ENCODE measurements around the gene MVK.

Gene MVK

DNA sequence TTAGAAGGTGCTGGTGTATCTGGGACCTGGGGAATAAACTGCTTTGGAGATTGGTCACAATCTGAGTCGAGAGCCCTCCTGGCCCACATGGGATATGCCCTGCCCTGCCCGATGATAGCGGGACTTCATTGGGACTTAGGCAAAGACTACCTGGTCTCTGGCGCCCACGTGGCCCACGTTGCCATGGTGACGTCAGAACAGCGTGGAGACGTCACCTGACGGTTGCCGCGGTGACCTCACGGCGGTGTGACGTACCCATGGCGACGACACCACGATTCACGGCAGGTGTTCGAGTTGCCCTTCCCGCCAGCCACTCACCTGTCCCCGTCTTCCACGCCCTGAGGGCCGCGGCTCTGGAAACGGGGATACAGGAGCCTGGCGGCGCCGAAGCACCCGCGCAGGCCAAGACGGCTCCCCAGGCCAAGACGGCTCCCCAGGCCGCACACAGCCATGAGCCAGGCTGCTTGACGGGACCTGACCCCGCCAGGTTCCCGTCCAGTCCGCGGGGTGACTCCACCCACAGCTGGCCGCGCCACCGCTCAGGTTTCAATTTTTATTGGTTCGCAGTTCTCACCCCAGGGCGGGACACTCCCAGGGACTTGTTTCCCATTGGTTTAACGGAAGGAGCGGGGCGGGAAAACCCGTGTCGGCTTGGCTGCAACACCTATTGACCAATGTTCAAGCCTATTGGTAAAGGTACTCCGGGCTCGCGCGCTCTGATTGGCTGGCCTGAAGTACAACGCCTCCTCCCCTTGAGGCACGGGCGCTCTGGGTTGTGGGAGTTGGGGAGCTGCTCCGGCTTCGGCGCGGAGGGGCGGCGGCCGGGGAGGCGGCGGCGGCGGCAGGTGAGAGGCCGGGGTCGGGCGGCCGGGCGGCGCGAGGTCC, at the start of gene MVK, which contains the start of gene MMAB:
MVK (plus strand) TSS at position 766 of the 885 bp plus-strand sequence. CDS start 1,029 bp downstream, outside the sequence.
MMAB (minus strand) TSS at position 476 of the 885 bp plus-strand sequence; CDS start at position 452, 24 bp downstream.
- in situ Hi-C loops (cut with MboI; ENCODE audit: low sequenced_read_pairs), result no loop called here

DNA sequence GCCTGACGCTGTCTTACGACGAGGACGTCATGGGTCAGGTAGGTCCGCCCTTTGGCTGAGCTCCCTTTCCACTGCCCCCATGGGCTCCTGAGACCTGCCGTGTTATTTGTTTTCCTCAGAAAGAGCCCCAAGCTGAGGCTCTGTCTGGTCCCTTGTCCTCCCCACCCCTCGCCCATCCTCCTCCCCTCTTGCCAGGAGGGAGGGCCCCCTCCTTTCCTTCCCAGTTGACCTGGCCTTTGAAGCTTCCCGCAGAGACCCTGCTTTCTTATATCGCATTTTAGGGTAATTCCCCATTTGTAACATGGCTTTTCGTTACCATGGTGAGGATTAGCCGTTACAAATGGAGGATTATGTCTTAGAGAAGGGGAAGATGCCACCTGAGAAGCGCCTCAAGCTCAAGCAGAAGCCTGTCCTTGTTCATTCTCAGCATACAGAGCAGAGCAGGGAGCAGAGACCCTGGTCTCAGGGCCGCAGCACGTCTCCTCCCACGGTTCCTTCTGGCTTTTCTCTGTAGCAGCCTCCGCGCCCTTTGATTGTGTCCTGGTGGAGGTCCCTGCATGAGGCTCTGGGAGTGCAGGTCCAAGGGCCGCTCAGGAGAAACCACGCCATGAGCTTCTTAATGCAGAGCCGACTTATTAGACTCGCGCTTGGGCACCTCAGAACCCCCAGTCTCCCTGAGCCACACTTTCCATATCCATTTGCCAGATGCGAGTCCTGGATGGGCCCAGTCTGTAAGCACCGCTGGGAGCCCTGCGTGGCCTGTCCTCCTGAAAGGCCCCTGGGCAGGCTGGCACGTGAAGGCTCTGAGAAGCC, 48.9 kb upstream of the MVK start:
- in situ Hi-C loops (cut with MboI; ENCODE audit: low sequenced_read_pairs), result no loop called here

DNA sequence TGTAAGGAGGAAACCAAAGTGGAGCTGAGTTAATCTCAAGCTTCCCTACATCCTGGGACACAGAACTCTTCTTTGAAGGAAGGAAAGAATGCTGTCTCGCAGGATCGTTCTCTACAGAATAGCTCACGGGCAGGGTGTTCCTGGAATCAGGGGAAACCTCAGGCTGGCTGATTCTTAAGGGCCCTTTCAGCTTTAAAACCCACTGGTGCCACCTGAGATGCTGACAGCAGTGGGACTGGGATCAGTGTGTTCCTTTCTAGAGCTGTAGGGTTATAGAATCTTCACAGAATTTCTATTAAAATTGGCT, 48.4 kb upstream of the MVK start:
- in situ Hi-C loops (cut with MboI; ENCODE audit: low sequenced_read_pairs), result no loop called here

DNA sequence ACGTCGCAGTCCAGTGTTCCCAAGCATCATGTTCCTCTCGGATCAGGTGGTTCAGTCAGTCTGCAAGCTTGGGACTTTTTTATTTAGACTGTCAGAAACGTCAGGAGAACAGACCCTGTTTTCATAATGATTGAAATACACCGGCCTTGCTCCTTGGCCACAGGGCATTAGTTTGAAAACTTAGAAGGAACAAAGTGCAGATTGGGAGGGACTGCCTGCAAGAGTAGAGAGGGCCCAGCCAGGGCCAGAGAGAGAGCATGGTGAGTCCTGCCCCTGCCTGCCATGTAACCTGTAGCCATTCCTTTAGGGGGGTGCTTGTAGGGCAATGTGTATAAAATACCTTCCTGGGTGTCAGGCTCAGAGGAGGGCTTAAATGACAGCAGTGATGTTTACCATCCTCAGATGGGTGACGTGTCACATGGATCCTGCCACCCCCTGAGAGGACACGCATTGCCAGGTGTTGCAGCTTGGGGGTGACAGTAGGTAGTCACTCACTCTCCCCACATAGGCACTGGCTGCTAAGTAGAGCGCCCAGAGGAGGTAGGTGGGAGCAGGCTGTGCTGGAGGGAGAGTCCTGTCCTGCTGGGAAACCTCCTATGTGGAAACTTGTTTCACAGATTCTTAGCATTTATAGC, 46.0 kb upstream of the MVK start:
- in situ Hi-C loops (cut with MboI; ENCODE audit: low sequenced_read_pairs), result no loop called here

DNA sequence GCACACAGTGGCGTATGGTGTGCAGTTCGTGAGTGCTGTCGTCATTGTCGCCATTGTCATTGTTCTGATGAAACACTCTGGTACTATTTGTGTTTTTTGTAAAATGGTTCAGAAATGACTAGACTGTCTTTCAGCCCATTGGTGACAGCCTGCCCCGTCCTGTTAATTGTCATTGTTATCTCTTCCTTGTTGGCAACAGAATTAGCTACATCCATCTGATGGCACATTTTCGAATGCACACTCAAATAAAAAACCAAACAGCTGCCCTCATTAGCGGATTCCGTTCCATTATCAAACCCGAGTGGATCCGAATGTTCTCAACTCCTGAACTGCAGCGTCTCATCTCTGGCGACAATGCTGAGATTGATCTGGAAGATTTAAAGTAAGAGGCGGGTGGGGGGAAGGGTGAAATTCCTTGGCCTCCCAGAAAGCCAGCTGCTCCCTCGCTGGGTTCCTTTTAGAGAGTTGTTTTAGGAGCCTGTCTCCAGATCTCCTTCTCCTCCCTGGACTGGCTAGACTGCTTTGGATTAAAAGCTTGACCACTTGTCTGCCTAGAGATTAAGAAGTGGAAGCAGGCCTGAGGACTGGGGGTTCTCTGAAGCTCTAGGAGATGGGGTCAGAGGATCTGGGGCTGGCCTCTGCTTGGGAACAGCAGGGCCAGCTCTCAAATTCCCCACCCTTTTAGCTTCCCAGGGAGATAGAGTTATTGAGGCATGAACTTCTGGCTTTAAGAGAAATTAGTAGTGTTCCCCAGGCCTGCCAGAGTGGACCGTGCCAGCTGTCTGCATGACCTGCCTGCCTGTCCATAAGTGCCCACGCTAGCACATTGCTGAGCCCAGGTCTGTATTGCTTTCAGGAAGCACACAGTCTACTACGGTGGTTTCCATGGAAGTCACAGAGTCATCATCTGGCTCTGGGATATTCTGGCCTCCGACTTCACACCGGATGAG, 43.6 kb upstream of the MVK start:
- in situ Hi-C loops (cut with MboI; ENCODE audit: low sequenced_read_pairs), result no loop called here

DNA sequence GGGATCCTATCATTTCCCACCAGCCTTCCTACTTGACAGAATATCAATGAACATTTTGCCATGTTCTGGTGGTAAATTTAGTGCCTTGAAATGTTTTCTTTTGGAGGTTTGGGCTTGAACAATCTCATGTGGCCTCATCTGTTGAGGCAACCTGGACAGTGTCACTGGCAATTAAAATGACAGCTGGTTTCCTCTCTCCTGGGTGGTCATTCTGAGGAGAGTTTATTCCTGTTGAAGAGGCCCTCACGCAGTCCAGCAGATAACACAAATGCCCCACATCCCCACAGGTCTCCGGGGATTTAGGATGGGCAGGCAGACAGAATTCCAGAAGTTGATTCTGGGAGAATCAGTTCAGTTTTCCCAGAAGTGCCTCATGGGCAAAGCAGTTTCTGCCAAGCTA, 42.2 kb upstream of the MVK start:
- in situ Hi-C loops (cut with MboI; ENCODE audit: low sequenced_read_pairs), result no loop called here

DNA sequence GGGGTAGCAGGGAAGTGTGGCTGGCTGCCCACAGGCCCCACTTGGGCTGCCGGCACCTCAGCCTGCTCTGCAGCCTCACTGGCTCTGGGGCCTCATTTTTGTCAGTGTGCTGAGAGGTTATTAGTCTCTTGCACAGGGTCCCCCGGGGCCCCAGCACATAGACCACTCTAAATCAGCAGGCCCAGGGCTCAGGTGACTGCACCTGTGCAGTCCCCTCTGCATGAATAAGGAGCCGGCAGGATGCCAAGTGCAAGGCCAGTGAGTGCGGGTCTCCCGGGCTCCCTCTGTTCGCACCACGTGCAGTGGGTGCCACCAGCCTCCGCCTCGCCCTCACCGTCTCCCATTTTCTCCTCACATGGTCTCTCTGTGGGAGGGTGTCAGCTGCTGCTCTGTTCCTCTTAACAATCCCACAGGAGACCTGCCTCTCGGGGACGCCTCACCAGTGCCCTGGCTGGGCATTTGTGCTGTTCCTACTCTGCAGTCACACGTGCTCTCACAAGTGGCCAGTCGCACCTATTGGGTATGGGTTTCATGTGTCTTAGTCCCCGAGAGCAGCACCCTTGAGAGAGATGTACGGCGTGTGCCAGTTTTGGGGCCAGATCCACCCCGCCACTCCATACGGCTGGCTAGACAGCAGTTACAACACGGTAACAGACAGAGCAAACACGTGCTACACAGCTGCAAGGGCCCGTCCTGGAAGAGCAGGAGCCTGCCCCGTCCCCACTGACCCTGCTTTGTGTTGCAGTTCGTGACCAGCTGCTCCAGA, 40.7 kb upstream of the MVK start:
- in situ Hi-C loops (cut with MboI; ENCODE audit: low sequenced_read_pairs), result no loop called here

DNA sequence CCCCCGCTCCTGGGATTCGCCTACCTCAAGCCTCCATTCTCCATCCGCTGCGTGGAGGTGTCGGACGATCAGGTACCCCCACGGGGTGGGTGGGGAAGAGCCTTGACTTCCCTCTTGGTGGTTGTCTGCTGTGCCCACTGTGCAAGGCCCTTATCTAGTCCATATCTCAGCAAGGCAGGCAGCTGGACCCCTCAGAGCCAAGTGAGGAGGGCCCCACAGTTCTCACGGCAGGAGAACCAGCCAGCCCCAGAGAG, 40.2 kb upstream of the MVK start:
- in situ Hi-C loops (cut with MboI; ENCODE audit: low sequenced_read_pairs), result no loop called here

DNA sequence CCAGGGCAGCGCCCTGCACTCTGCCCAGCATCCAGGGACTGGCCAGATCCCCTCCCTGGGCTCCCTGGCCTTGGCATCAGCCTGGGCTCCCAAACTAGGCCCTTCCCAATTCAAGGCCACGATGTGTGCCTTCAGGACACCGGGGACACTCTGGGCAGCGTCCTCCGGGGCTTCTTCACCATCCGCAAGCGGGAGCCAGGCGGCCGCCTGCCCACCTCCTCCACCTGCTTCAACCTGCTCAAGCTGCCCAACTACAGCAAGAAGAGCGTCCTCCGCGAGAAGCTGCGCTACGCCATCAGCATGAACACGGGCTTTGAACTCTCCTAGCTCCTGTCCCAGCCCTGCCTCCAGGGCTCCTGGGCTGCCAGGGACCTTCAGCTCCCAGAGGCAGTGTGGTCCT, 39.1 kb upstream of the MVK start:
- in situ Hi-C loops (cut with MboI; ENCODE audit: low sequenced_read_pairs), result no loop called here

DNA sequence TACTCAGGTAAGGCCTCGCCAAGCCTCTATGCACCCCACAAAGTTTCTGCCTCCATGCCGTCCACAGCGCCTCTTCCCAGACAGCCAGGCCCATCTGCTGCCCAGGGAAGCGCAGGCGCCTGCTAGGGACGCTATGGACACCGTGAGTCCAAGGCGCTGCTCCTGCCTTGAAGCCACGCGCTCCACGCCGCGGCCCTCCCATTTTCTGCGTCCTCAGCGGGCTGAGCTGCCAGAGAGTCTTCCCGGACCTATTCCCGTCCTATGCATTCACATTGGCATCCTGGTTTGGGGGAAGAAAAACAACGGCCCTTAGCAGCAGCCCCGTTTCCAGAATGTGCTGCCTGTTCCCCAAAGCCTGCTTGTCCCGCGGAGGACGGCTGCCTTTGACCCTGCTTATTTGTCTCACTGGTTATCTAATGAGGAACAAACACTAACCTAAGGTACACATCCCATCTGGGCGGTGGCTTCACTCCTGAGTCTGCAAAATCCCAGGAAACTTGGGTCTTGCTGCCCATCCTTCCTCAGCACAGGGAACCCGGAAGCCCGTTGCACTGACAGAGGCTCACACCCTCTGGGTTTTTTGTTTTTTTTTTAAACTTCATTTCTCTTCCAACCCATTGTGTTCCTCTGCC, 38.2 kb upstream of the MVK start:
- in situ Hi-C loops (cut with MboI; ENCODE audit: low sequenced_read_pairs), result no loop called here

DNA sequence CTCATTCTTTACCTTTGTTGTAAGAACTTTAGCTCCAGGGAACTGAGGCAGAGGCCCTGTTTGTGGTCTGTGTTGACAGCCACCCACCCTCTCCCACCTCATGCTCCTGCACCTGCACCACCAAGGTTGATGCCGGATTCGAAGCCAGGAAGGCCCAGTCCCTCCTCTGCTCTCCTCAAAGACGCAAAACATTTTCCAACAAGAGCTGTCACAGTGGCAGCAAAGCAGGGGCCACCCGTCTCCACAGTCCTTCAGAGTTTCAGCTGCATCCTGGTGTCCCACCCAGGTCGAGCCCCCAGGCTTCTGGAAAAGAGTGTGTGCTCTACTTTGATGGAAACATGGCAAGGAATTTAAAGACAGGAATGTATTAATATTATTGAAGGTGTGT, 37.7 kb upstream of the MVK start:
- in situ Hi-C loops (cut with MboI; ENCODE audit: low sequenced_read_pairs), result no loop called here

DNA sequence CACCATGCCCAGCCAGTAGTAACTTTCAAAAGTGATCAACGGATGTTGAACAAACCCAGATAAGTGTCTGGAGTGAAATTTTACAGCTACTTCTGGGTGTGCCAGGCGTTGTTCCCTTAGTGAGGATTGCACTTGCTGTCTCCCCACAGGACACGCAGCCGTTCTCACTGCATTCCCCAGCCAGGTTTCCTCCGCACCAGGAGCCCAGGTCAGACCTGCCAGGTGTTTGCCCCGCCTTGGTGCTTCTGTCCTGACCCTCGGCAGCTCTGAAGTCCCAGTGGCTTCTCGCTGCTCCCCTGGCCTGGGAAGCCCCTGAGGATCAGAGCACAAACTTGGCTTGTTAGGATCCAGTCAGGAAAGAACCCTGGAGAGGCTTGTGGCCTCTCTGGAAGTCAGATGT, 36.5 kb upstream of the MVK start:
- in situ Hi-C loops (cut with MboI; ENCODE audit: low sequenced_read_pairs), result no loop called here

DNA sequence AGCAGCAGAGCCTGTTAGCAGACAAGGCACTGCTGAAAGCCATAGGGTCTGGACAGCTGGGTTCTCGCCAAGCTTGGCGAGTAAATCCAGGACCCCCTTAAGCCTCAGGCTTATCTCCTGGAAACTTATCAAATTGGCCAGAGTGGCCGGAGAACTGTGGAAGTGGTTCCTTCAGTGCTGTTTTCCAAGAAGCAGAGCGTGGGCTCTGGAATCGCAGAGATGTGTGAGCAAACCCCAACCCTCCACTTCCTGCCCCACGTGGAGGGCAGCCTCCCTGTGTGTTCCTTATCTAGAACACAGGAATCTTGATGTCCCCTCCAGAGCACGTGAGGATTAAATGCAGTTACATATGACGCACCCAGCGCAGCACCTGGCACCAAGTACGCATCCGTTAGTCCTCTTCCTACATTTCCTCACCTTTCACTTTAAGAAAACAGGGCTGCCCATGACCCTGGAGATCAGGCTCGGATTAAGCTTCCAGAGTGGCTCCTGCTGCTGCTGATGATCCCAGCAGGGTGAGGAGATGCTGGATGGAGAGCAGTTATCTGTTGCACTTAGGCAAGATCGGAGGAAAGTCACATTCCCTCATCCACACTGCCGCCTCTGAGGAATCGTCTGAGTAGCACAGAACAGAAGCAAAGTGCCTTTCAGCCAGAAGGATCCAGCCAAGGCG, 35.3 kb upstream of the MVK start:
- in situ Hi-C loops (cut with MboI; ENCODE audit: low sequenced_read_pairs), result no loop called here

DNA sequence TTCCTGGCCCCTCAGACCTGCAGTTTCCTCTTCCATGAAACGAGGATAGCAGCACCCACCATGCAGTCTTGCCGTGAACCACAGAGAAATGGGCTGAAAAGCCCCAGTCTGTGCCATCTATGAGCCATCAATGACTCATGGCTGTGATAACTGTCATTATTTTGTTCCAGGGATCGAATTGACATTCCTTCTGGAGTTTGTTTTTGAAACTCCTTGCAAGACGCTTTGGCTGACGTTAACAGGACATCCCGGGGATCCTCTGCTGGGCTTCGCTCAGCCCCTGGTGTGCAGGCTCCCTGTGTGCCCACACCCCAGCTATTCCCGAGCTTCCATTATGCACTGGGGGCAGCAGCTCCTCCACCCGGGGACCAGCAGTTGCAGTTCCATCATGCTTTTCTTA, 34.1 kb upstream of the MVK start:
- in situ Hi-C loops (cut with MboI; ENCODE audit: low sequenced_read_pairs), result no loop called here

DNA sequence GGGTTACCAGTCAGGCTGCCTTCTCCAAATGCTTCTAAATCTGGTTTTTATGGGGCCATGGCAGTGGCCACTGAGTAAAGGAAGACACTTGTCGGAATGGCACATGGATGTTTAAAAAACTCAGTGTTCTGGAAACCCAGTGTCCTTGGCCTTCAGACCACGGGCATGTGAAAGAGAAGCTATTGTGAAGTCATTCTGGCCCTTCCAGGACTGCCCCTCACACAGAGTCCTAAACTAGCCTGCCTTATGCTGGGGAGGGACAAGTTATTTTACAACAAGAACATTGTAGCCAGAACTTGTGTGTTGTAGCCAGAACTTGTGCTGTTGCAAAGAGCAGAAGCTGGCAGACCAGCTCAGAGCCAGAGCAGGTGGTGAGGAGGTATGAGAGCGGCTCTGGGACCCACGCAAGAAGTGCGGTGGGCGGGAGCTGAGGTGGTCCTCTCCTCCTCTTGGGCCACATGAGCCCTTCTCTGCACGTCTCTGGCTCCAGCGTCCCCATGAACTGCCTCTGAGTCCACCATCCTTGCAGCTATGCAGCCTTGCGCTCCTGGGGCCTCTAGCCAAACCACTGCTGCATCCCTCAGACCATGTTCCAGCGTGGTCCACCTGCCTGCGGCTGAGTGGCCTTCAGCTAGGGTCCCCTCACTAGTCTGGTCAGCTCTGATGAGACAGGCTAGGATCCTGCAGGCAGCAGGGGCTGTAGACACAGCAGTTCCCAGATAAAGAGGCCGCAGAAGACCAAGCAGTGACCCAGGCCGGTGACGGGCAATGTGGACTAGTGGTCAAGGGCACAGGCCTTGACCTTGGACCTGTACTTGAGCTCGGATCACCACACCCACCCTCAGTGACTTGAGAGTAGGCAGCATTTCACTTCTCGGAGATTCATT, 32.8 kb upstream of the MVK start:
- in situ Hi-C loops (cut with MboI; ENCODE audit: low sequenced_read_pairs), result no loop called here

DNA sequence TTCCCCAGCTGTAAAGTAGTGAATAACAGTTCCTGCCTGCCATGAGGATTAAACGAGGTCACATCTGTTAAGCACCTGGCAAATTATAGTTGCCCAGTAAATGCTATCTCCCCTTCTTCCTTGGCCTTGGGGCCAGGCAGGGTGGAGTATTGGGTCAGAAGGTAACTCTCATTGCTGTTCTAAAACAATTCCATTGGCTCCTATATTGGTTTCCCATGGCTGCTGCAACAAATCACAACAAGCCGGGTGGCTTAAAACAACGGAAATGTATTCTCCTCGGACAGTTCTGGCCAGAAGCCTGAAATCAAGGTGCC, 32.2 kb upstream of the MVK start:
- in situ Hi-C loops (cut with MboI; ENCODE audit: low sequenced_read_pairs), result no loop called here

DNA sequence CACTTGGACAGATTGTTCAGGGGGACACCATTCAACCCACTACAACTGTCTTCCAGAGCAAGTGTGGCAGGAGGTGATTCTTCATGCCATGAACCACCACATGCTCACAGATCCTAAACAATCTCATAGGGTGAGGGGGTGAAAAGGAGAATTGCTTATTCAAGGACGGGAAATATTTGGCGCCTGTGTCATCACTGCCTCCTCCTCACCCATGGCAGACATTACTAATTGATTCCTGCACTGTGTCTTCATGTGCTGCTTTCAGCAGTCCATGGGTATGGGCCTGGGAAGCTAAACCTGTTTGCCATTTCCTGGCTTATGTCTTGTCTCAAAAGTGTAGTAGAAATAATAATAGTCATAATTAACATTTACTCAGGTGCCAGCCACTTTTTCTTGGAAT, 31.6 kb upstream of the MVK start:
- in situ Hi-C loops (cut with MboI; ENCODE audit: low sequenced_read_pairs), result no loop called here

DNA sequence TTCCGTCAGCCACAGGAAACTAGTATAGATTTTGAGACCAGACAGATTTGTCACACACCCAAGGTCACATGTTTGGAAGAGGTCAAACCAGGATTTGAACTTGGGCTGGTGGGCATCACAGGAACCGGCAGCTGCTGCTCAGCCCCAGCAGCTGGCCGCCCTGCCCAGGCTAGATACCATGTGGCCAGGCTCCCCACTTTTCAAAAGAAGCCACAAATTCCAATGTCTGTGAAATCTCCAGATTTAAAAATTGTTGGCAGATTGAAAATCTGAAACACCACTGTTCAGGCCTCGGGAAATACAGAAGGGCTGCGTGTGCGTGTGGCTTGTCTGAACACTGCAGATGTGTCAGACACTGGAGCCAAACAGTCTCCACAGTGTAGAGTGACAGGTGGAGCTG, 30.7 kb upstream of the MVK start:
- in situ Hi-C loops (cut with MboI; ENCODE audit: low sequenced_read_pairs), result no loop called here
